Activated CD8-positive, alpha-beta T cell treated with anti-CD3 and anti-CD28 coated beads for 36 hours (primary cell): ENCODE results near the gene TIAM2. TPM values are rescaled to one million over a fixed set of nuclear protein-coding genes. Genes with fewer than 3 reads are reported as not detected.

Source experiments
- ATAC-seq: fragments of 200-7000 bp; cut with Tn5 transposase; one replicate; pipeline ENCODE4 v1.10.0; 2021; ENCODE audit warnings: mild to moderate bottlenecking, moderate library complexity
- CTCF ChIA-PET: fragments of 350-600 bp; sonication (Branson Sonifier 250); formaldehyde crosslinking; loops from one replicate; lab custom pipeline; 2021; ENCODE audit warnings: antibody characterized with exemption; lab: Charles Lee
- POLR2A ChIA-PET: fragments of 350-600 bp; sonication (Branson Sonifier 250); formaldehyde crosslinking; loops from one replicate; lab custom pipeline; 2021; ENCODE audit warnings: antibody characterized with exemption; lab: Charles Lee
- DNase-seq: peaks from one replicate; pipeline ENCODE4 v3.0.0-alpha.2; 2020
- H3K27ac Mint-ChIP-seq: one replicate; pipeline ENCODE4 v1.8.0; 2021; ENCODE audit warnings: mild to moderate bottlenecking, mixed read lengths
- H3K27me3 Mint-ChIP-seq: one replicate; pipeline ENCODE4 v1.8.0; 2021; ENCODE audit warnings: mixed read lengths
- H3K36me3 Mint-ChIP-seq: one replicate; pipeline ENCODE4 v1.8.0; 2021; ENCODE audit warnings: low read depth, mixed read lengths
- H3K4me1 Mint-ChIP-seq: one replicate; pipeline ENCODE4 v1.8.0; 2021; ENCODE audit warnings: low read depth, mixed read lengths
- H3K4me3 Mint-ChIP-seq: one replicate; pipeline ENCODE4 v1.8.0; 2021; ENCODE audit warnings: mild to moderate bottlenecking, moderate library complexity, mixed read lengths
- H3K9me3 Mint-ChIP-seq: one replicate; pipeline ENCODE4 v1.8.0; 2021; ENCODE audit warnings: mixed read lengths
- CTCF ChIP-seq: fragments of 200-600 bp; IDR thresholded peaks from one replicate; pipeline ENCODE4 v1.8.0; 2022; ENCODE audit warnings: antibody characterized with exemption, mild to moderate bottlenecking
- intact Hi-C: fragments of 100-400 bp; cut with micrococcal nuclease; formaldehyde crosslinking; loops from one replicate; pipeline ENCODE4 v1.10.0; 2022
- total RNA-seq, 2 experiments: library from RNA; stranded (reverse); gene quantifications; one replicate each; pipeline ENCODE4 v1.2.3, GENCODE V29; 2021

The TIAM2 gene
- total RNA-seq, 2 experiments from 2014 or later = 5.6 to 7.1 TPM

- H3K9me3 Mint-ChIP-seq = no peaks in the 10 kb centered on the region
- no peak overlapping the region for H3K4me3 Mint-ChIP-seq
- CTCF ChIA-PET = interaction anchor here (0.8 to 1.2 kb wide), 4 partner anchors 26 to 360 kb away, joined by 3 to 4 read pairs (median 3); no protein-coding TSS in a partner anchor
- H3K27me3 Mint-ChIP-seq = no peaks in the 10 kb centered on the region
- POLR2A ChIA-PET = interaction anchor here (1.5 kb wide), 1 partner anchor 26 kb away, joined by 5 read pairs; no protein-coding TSS in a partner anchor
- H3K4me1 Mint-ChIP-seq = peaks cover 5% of the 10 kb centered on the region
- ATAC-seq (no peak), DNase-seq (no peak)
- intact Hi-C loops = no loop called here
- H3K36me3 Mint-ChIP-seq = peaks cover 53% of the 10 kb centered on the region
- TF ChIP-seq CTCF = no peak
- no peak overlapping the region for H3K27ac Mint-ChIP-seq
These were observed 292.6 kb downstream of the TIAM2 start for GRCh38 chr6:155287762-155288161.

- no peaks in the 10 kb centered on the region for H3K9me3 Mint-ChIP-seq
- no peak for ATAC-seq
- no peak for TF ChIP-seq CTCF
- no peak for DNase-seq
- peaks cover 5% of the 10 kb centered on the region for H3K4me1 Mint-ChIP-seq
- H3K27ac Mint-ChIP-seq = no peak overlapping the region
- peaks cover 53% of the 10 kb centered on the region for H3K36me3 Mint-ChIP-seq
- ChIA-PET POLR2A (no interaction called here), CTCF (interaction anchor here (1.2 kb wide), 1 partner anchor 10 kb away, joined by 3 read pairs; no protein-coding TSS in a partner anchor)
- H3K27me3 Mint-ChIP-seq = no peaks in the 10 kb centered on the region
- intact Hi-C loops = no loop called here
- H3K4me3 Mint-ChIP-seq = no peak overlapping the region
These were observed 295.4 kb downstream of the TIAM2 start for GRCh38 chr6:155290491-155290890.

GRCh38 chr6:155291291-155291690 lies 296.2 kb downstream of the TIAM2 start:
- ChIA-PET POLR2A (no interaction called here), CTCF (interaction anchor here (0.6 to 1.2 kb wide), 2 partner anchors 10 to 24 kb away, joined by 3 read pairs; no protein-coding TSS in a partner anchor)
- peaks cover 5% of the 10 kb centered on the region for H3K4me1 Mint-ChIP-seq
- no peak overlapping the region for H3K4me3 Mint-ChIP-seq
- TF ChIP-seq CTCF = no peak
- no peaks in the 10 kb centered on the region for H3K27me3 Mint-ChIP-seq
- H3K27ac Mint-ChIP-seq = no peak overlapping the region
- no peak for DNase-seq
- no peaks in the 10 kb centered on the region for H3K9me3 Mint-ChIP-seq
- ATAC-seq = no peak
- peaks cover 52% of the 10 kb centered on the region for H3K36me3 Mint-ChIP-seq
- intact Hi-C loops = no loop called here

GRCh38 chr6:155292711-155293110 lies 297.6 kb downstream of the TIAM2 start:
- ATAC-seq (no peak), DNase-seq (no peak)
- no peak for TF ChIP-seq CTCF
- intact Hi-C loops = no loop called here
- H3K4me3 Mint-ChIP-seq = no peak overlapping the region
- no peaks in the 10 kb centered on the region for H3K9me3 Mint-ChIP-seq
- ChIA-PET POLR2A (no interaction called here), CTCF (interaction anchor here (1.0 to 1.3 kb wide), 2 partner anchors 20 to 115 kb away, joined by 3 to 4 read pairs; no protein-coding TSS in a partner anchor)
- H3K4me1 Mint-ChIP-seq = peaks cover 11% of the 10 kb centered on the region
- peaks cover 60% of the 10 kb centered on the region for H3K36me3 Mint-ChIP-seq
- no peak overlapping the region for H3K27ac Mint-ChIP-seq
- no peaks in the 10 kb centered on the region for H3K27me3 Mint-ChIP-seq

- POLR2A ChIA-PET = no interaction called here
- H3K9me3 Mint-ChIP-seq = no peaks in the 10 kb centered on the region
- H3K4me1 Mint-ChIP-seq = peaks cover 10% of the 10 kb centered on the region
- H3K4me3 Mint-ChIP-seq = no peak overlapping the region
- TF ChIP-seq CTCF = no peak
- peaks cover 45% of the 10 kb centered on the region for H3K36me3 Mint-ChIP-seq
- CTCF ChIA-PET = interaction anchor here (1.6 kb wide), 1 partner anchor 119 kb away, joined by 4 read pairs; no protein-coding TSS in a partner anchor
- ATAC-seq (no peak), DNase-seq (no peak)
- H3K27me3 Mint-ChIP-seq = no peaks in the 10 kb centered on the region
- no peak overlapping the region for H3K27ac Mint-ChIP-seq
- intact Hi-C loops = no loop called here
These were observed 302.6 kb downstream of the TIAM2 start for GRCh38 chr6:155297669-155298068.
